Stomach (tissue), 4 donors: ENCODE measurements around the gene POLR3B.

Source experiments
- POLR2A ChIP-seq, 4 donors: fragments of 450-650 bp; IDR thresholded peaks; one replicate each; pipeline ENCODE4 v1.6.1; 2016; ENCODE audit warnings: antibody characterized with exemption in 4 of 4, control low read depth in 2 of 4, mild to moderate bottlenecking in 1 of 4, moderate library complexity in 1 of 4
- POLR2AphosphoS5 ChIP-seq, 3 donors: sonication (generic); formaldehyde crosslinking; IDR thresholded peaks; one replicate each; pipeline ENCODE4 v1.6.1; 2016; ENCODE audit warnings: antibody characterized with exemption in 3 of 3
- TF ChIP-seq, protein P1 (sequence below), 7 experiments: fragments of 450-650 bp in 4 of 7; fragments of 200-600 bp in 3 of 7; sonication (generic) in 3 of 7; IDR thresholded peaks; one replicate each; pipeline ENCODE4 v1.5.1; 2016 to 2019; ENCODE audit warnings: antibody characterized with exemption in 7 of 7, control low read depth in 2 of 7, mild to moderate bottlenecking in 1 of 7

DNA sequence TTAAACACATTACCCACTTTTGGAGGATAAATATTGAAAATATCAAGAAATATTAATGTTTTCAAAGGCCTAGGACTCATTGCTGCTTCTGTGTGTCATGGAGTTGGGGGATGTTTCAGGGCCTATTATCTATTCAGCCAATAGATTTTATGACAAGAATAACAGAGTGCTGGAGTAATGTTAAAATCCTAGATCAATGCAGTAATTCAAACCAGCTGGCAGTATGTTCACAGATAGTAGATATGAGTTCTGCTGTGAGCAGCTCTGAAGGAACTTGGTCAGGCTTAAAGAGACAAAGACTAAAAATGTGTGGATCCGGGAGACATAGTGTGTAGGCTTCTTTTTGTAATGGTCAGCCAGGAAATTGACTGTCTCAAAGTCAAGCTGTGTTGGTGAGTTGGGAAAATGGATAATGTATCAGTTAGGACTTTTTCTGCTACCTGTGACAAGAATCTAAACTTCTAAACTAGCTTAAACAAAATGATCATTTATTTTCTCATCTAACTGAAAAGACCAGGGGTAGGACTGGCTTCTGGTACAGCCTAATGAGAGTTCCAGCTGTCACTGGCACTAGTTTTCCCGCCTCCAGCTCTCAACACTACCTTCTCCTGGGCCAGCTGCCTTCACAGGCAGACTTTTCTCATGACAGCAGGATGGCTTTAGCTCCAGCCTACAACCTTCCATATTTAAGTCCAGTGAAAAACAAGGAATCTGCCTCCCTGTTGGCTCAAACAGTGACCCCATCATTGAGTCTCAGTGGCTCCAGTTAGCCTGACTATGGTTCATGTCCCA lies 16.3 kb upstream of the POLR3B start:
- no peak for TF ChIP-seq POLR2A (IDR thresholded peaks at IDR 0.05)
- TF ChIP-seq, protein P1, sequence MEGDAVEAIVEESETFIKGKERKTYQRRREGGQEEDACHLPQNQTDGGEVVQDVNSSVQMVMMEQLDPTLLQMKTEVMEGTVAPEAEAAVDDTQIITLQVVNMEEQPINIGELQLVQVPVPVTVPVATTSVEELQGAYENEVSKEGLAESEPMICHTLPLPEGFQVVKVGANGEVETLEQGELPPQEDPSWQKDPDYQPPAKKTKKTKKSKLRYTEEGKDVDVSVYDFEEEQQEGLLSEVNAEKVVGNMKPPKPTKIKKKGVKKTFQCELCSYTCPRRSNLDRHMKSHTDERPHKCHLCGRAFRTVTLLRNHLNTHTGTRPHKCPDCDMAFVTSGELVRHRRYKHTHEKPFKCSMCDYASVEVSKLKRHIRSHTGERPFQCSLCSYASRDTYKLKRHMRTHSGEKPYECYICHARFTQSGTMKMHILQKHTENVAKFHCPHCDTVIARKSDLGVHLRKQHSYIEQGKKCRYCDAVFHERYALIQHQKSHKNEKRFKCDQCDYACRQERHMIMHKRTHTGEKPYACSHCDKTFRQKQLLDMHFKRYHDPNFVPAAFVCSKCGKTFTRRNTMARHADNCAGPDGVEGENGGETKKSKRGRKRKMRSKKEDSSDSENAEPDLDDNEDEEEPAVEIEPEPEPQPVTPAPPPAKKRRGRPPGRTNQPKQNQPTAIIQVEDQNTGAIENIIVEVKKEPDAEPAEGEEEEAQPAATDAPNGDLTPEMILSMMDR (IDR thresholded peaks at IDR 0.05) = no peak
- TF ChIP-seq POLR2AphosphoS5 (IDR thresholded peaks at IDR 0.05) = no peak
